Right atrium auricular region (tissue), 2 donors: ENCODE results near the gene MED20. TPM values are rescaled to one million over a fixed set of nuclear protein-coding genes. Genes with fewer than 3 reads are reported as not detected.
A peak's percentile ranks its signal among the peaks of the same experiment; 100 is the strongest.

Experiments
- DNase-seq: peaks from one replicate; pipeline ENCODE4 v3.0.0-alpha.2; 2019; ENCODE audit warnings: low spot score
- H3K27ac ChIP-seq, 2 donors: fragments of 200-600 bp; sonication (generic); 1 replicate in 1 of 2; 2 replicates in 1 of 2; pipeline ENCODE4 v1.5.1; 2016 to 2019
- H3K27me3 ChIP-seq, 2 donors: fragments of 200-600 bp; sonication (generic); one replicate each; pipeline versions ENCODE4 v1.5.1 to v1.6.0; 2017 to 2019
- H3K36me3 ChIP-seq: fragments of 200-600 bp; sonication (generic); one replicate; pipeline ENCODE4 v1.5.1; 2016
- H3K4me1 ChIP-seq, 2 donors: fragments of 200-600 bp; sonication (generic); one replicate each; pipeline versions ENCODE4 v1.5.1 to v1.6.0; 2017 to 2019
- H3K4me3 ChIP-seq, 2 donors: fragments of 200-600 bp; sonication (generic); 1 replicate in 1 of 2; 2 replicates in 1 of 2; pipeline ENCODE4 v1.5.1; 2017 to 2019; ENCODE audit warnings: mild to moderate bottlenecking in 1 of 2, moderate library complexity in 1 of 2
- H3K9me3 ChIP-seq, 2 donors: fragments of 200-600 bp; sonication (generic); one replicate each; pipeline ENCODE4 v1.5.1; 2019
- total RNA-seq, 2 donors: library from RNA; depleted of rRNA; stranded (reverse); fragments of >200 nt; gene quantifications; one replicate each; pipeline ENCODE4 v1.1.0, GENCODE V29; 2016
- TF ChIP-seq, protein P1 (sequence below), 2 donors: fragments of 200-600 bp; sonication (generic); IDR thresholded peaks; one replicate each; pipeline ENCODE4 v1.5.1; 2019; ENCODE audit warnings: antibody characterized with exemption in 2 of 2

The MED20 gene
- total RNA-seq, 2 donors from 2014 or later = 8.6 to 8.8 TPM

DNA sequence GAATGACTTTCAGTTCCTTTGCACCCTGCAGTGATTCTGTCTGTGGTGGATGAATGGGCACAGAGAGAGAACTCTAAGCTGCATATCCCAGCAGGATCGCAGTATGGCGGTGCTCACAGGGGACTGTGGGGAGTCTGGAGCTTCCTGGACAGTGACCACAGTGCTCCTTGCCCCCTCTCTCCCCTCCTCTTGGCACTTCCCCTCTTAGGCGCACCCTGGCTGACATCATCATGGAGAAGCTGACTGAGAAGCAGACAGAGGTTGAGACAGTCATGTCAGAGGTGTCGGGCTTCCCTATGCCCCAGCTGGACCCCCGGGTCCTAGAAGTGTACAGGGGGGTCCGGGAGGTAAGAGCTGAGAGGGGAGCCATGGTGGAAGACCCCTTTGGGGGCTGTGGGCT is 9.0 kb upstream of the MED20 start:
- no peak for DNase-seq
- Histone ChIP-seq H3K4me1 (no peaks in the 10 kb centered on the region), H3K9me3 (no peaks in the 10 kb centered on the region), H3K27ac (no peak overlapping the region), H3K36me3 (peaks cover 74% of the 10 kb centered on the region), H3K4me3 (no peak overlapping the region), H3K27me3 (no peaks in the 10 kb centered on the region)
- TF ChIP-seq, protein P1, sequence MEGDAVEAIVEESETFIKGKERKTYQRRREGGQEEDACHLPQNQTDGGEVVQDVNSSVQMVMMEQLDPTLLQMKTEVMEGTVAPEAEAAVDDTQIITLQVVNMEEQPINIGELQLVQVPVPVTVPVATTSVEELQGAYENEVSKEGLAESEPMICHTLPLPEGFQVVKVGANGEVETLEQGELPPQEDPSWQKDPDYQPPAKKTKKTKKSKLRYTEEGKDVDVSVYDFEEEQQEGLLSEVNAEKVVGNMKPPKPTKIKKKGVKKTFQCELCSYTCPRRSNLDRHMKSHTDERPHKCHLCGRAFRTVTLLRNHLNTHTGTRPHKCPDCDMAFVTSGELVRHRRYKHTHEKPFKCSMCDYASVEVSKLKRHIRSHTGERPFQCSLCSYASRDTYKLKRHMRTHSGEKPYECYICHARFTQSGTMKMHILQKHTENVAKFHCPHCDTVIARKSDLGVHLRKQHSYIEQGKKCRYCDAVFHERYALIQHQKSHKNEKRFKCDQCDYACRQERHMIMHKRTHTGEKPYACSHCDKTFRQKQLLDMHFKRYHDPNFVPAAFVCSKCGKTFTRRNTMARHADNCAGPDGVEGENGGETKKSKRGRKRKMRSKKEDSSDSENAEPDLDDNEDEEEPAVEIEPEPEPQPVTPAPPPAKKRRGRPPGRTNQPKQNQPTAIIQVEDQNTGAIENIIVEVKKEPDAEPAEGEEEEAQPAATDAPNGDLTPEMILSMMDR (IDR thresholded peaks at IDR 0.05) = no peak

- DNase-seq = no peak
- peaks cover 0 to 12% of the 10 kb centered on the region in 2 donors for H3K4me1 ChIP-seq
- no peaks in the 10 kb centered on the region for H3K9me3 ChIP-seq
- no peak overlapping the region for H3K4me3 ChIP-seq
- no peaks in the 10 kb centered on the region for H3K27me3 ChIP-seq
- H3K36me3 ChIP-seq = peaks cover 50% of the 10 kb centered on the region
- TF ChIP-seq, protein P1 (IDR thresholded peaks at IDR 0.05) = no peak
- no peak overlapping the region for H3K27ac ChIP-seq
Observed at GRCh38 chr6:41927253-41927652, 6.3 kb upstream of the MED20 start.

DNA sequence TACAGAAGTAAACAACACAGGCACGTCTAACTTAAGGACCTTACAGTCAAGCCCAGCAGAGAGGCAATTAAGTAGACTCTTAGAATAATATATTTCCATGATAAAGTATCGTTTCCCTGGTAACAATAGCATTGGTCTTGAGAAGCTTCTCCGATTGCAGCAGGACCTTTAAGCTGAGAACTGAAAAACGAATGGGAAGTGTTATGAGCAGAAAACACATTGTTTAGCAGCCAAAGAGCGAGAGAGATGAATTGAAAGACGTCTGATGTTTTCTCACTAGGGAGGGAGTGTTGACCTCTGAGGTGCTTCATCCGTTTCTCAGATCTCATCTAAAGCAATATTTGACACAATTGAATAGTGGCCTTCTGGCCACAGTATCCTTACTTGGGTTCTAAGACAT is 1.2 kb upstream of the MED20 start:
- DNase-seq = no peak
- Histone ChIP-seq H3K9me3 (no peaks in the 10 kb centered on the region), H3K27ac (no peak overlapping the region), H3K36me3 (peaks cover under 1% of the 10 kb centered on the region), H3K4me1 (peaks cover 0 to 42% of the 10 kb centered on the region in 2 donors), H3K27me3 (no peaks in the 10 kb centered on the region), H3K4me3 (peak overlapping the region; percentile 69 to 86)
- TF ChIP-seq, protein P1 (IDR thresholded peaks at IDR 0.05) = no peak

DNA sequence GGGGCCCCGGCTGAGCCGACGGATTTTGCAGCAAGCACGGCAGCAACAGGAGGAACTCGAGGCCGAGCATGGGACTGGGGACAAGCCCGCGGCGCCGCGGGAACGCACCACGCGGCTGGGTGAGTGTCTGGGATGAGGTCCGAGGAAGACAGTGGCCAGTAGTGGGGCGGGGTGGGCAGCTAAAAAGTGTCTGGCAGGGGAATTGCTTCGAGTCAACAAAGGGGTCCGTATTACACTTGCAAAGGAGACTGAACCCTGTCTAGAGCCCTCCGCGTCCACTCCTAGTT is 716 bp upstream of the MED20 start:
- peak overlapping the region; percentile 69 to 86 for H3K4me3 ChIP-seq
- H3K9me3 ChIP-seq = no peaks in the 10 kb centered on the region
- H3K4me1 ChIP-seq = peaks cover 0 to 42% of the 10 kb centered on the region in 2 donors
- no peak for DNase-seq
- peak overlapping the region; percentile 97 to 98 for H3K27ac ChIP-seq
- H3K36me3 ChIP-seq = no peaks in the 10 kb centered on the region
- no peaks in the 10 kb centered on the region for H3K27me3 ChIP-seq
- TF ChIP-seq, protein P1 (IDR thresholded peaks at IDR 0.05) = no peak

DNA sequence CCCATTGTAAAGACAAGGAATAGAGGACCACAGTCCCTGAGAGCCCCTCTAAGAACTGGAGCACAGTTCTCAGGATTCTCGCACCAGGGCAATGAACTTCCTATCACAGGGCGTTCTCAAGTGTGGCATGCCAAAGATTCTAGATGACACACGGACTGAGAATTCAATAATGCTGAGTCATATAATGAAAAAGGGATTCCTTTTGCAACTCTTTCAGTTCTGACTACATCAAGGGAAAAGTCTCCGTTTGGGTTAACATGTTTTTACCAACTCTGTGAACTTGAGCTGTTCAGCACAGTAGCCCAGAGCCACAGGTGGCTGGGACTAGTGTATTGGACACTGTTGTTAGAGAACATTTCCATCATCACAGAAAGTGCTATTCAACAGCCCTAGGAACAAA is 3.4 kb downstream of the MED20 start:
- Histone ChIP-seq H3K4me3 (no peak overlapping the region), H3K4me1 (peaks cover 0 to 32% of the 10 kb centered on the region in 2 donors), H3K27me3 (no peaks in the 10 kb centered on the region), H3K27ac (peak overlapping the region in 1 of 2 donors; percentile 33), H3K9me3 (no peaks in the 10 kb centered on the region), H3K36me3 (peaks cover 34% of the 10 kb centered on the region)
- TF ChIP-seq, protein P1 (IDR thresholded peaks at IDR 0.05) = no peak
- no peak for DNase-seq

GRCh38 chr6:41914869-41915530 is 5.9 kb downstream of the MED20 start:
- DNase-seq = no peak
- Histone ChIP-seq H3K27ac (no peak overlapping the region), H3K4me3 (no peak overlapping the region), H3K9me3 (no peaks in the 10 kb centered on the region), H3K27me3 (no peaks in the 10 kb centered on the region), H3K36me3 (peaks cover 36% of the 10 kb centered on the region), H3K4me1 (peaks cover 0 to 17% of the 10 kb centered on the region in 2 donors)
- TF ChIP-seq, protein P1 (IDR thresholded peaks at IDR 0.05) = no peak
